ENCODE results near the gene DSTYK.

Gene DSTYK

GRCh38 chr1:205179842-205180241 lies 31.7 kb downstream of the DSTYK start:
- TF ChIP-seq, protein P1, sequence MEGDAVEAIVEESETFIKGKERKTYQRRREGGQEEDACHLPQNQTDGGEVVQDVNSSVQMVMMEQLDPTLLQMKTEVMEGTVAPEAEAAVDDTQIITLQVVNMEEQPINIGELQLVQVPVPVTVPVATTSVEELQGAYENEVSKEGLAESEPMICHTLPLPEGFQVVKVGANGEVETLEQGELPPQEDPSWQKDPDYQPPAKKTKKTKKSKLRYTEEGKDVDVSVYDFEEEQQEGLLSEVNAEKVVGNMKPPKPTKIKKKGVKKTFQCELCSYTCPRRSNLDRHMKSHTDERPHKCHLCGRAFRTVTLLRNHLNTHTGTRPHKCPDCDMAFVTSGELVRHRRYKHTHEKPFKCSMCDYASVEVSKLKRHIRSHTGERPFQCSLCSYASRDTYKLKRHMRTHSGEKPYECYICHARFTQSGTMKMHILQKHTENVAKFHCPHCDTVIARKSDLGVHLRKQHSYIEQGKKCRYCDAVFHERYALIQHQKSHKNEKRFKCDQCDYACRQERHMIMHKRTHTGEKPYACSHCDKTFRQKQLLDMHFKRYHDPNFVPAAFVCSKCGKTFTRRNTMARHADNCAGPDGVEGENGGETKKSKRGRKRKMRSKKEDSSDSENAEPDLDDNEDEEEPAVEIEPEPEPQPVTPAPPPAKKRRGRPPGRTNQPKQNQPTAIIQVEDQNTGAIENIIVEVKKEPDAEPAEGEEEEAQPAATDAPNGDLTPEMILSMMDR (IDR thresholded peaks at IDR 0.05; ENCODE audit: control extremely low read depth, extremely low read depth, low read depth, missing control alignments), result no peak
- POLR2A ChIA-PET, result no interaction called here
- no peak for DNase-seq (ENCODE audit: extremely low spot score)
- CTCF ChIA-PET, result interaction anchor here (1.1 to 1.4 kb wide), 2 partner anchors 16 to 80 kb away, joined by 4 read pairs; no protein-coding TSS in a partner anchor

DNA sequence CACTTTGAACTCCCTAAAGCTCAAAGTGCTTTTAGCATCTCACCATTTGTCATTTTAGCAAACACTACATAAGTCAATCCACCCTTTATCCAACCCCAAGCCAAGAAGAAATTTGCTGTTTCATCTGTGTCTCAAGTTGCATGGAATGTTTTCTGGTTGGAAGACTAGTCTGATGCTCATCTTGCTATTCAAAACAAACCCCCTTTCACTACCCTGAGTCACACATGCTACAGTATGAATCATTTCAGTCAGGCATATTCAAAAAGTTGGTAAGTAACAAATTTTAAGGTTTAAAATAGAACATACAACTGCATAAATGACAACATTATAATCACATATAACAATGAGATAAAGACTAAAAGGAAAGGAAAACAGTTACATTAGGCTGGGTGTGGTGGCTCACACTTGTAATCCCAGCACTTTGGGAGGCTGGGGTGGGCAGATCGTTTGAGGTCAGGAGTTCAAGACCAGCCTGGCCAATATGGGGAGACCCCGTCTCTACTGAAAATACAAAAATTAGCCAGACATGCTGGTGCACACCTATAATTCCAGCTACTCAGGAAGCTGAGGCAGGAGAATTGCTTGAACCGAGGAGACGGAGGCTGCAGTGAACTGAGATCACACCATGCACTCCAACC lies 38.7 kb downstream of the DSTYK start:
- no peak for DNase-seq (ENCODE audit: extremely low spot score)
- TF ChIP-seq, protein P1 (IDR thresholded peaks at IDR 0.05; ENCODE audit: control extremely low read depth, extremely low read depth, low read depth, missing control alignments), result no peak
- ChIA-PET CTCF (interaction anchor here (0.9 to 3.0 kb wide), 5 partner anchors 9 to 31 kb away, joined by 3 to 11 read pairs (median 4); no protein-coding TSS in a partner anchor), POLR2A (no interaction called here)

- TF ChIP-seq, protein P1 (IDR thresholded peaks at IDR 0.05; ENCODE audit: control extremely low read depth, extremely low read depth, low read depth, missing control alignments), result no peak
- DNase-seq (ENCODE audit: extremely low spot score), result no peak
- CTCF ChIA-PET, result interaction anchor here (1.1 to 1.3 kb wide), 3 partner anchors 24 to 85 kb away, joined by 3 to 4 read pairs (median 3); no protein-coding TSS in a partner anchor
- POLR2A ChIA-PET, result interaction anchor here (0.7 kb wide), 1 partner anchor 166 kb away, joined by 3 read pairs; no protein-coding TSS in a partner anchor
Measured at GRCh38 chr1:205171369-205171768, 40.1 kb downstream of the DSTYK start.

DNA sequence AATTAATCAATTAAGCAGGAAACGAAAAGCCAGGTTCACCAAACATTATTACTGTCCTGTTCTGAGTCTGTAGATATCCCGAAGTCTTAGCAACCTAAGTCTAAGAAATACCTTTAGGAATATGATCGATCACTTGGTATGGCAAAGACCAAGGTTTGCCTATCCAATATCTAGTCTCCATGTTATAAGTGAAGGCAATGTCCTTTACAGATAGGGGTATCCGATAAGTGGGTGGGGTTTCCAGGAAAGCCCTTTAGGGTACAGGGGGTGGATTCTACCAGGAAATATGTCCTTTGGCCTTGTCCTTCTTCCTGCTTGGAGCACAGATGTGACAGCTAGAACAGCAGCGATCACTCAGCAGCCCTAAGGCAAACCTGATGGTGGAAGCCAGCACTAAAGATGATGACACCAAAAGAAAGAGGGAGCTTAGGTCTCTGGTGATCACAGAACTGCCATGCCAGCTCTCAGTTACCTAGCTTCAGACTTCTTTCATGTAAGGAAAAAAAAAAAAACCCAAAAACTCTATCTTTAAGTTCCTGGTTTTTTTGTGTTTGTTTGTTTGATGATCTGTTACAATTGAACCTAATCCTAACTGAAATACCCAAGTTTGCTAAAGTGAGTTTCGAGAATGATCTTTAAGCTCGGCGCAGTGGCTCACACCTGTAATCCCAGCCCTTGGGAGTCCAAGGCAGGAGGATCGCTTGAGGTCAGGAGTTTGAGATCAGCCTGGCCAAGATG lies 40.8 kb downstream of the DSTYK start:
- CTCF ChIA-PET, result interaction anchor here (1.1 to 1.3 kb wide), 3 partner anchors 24 to 86 kb away, joined by 3 to 4 read pairs (median 3); no protein-coding TSS in a partner anchor
- POLR2A ChIA-PET, result interaction anchor here (0.5 to 0.7 kb wide), 2 partner anchors 99 to 166 kb away, joined by 3 to 4 read pairs; no protein-coding TSS in a partner anchor
- no peak for DNase-seq (ENCODE audit: extremely low spot score)
- TF ChIP-seq, protein P1 (IDR thresholded peaks at IDR 0.05; ENCODE audit: control extremely low read depth, extremely low read depth, low read depth, missing control alignments), result no peak

- no peak for DNase-seq (ENCODE audit: extremely low spot score)
- CTCF ChIA-PET, result interaction anchor here (0.6 kb wide), 1 partner anchor 9 kb away, joined by 3 read pairs; no protein-coding TSS in a partner anchor
- TF ChIP-seq, protein P1 (IDR thresholded peaks at IDR 0.05; ENCODE audit: control extremely low read depth, extremely low read depth, low read depth, missing control alignments), result no peak
- POLR2A ChIA-PET, result no interaction called here
Measured at GRCh38 chr1:205169248-205169647, 42.3 kb downstream of the DSTYK start.

GRCh38 chr1:205168291-205168690 lies 43.2 kb downstream of the DSTYK start:
- ChIA-PET CTCF (interaction anchor here (0.6 kb wide), 1 partner anchor 10 kb away, joined by 3 read pairs; no protein-coding TSS in a partner anchor), POLR2A (no interaction called here)
- TF ChIP-seq, protein P1 (IDR thresholded peaks at IDR 0.05; ENCODE audit: control extremely low read depth, extremely low read depth, low read depth, missing control alignments), result no peak

More at GRCh38 chr1:205168291-205168690, 43.2 kb downstream of the DSTYK start:
- no peak for DNase-seq (ENCODE audit: extremely low spot score)

All from GM10248 (cell line).